HepG2 (cell line): ENCODE results near the gene SLC44A4. TPM values are rescaled to one million over a fixed set of nuclear protein-coding genes. Genes with fewer than 3 reads are reported as not detected.
A peak's percentile ranks its signal among the peaks of the same experiment; 100 is the strongest.

Experiments used
- ARNTL ChIP-seq: sonication (generic); formaldehyde crosslinking; IDR thresholded peaks from 2 replicates; pipeline ENCODE4 v1.4.0; 2020; ENCODE audit warnings: mild to moderate bottlenecking, missing genetic modification reagents
- CBX5 ChIP-seq: sonication (generic); formaldehyde crosslinking; IDR thresholded peaks from 2 replicates; pipeline ENCODE4 v1.4.0; 2020; ENCODE audit warnings: missing genetic modification reagents, borderline replicate concordance
- CENPT ChIP-seq: sonication (generic); formaldehyde crosslinking; IDR thresholded peaks from 2 replicates; pipeline ENCODE4 v1.8.0; 2022; ENCODE audit warnings: low read depth, mild to moderate bottlenecking, moderate library complexity, missing genetic modification reagents
- IKZF1 ChIP-seq: fragments of 450-650 bp; IDR thresholded peaks from 2 replicates; pipeline ENCODE4 v1.7.1; 2016
- KDM5B ChIP-seq: sonication (generic); formaldehyde crosslinking; IDR thresholded peaks from 2 replicates; pipeline ENCODE4 v1.4.0; 2020; ENCODE audit warnings: missing genetic modification reagents, mild to moderate bottlenecking, borderline replicate concordance
- MTF2 ChIP-seq: sonication (generic); formaldehyde crosslinking; IDR thresholded peaks from 2 replicates; pipeline ENCODE4 v1.5.0; 2020; ENCODE audit warnings: missing genetic modification reagents, borderline replicate concordance
- NR2F2 ChIP-seq: IDR thresholded peaks from 2 replicates; pipeline ENCODE4 v1.6.1; 2012; ENCODE audit warnings: low read depth, inconsistent platforms, borderline replicate concordance
- PRMT3 ChIP-seq: sonication (generic); formaldehyde crosslinking; IDR thresholded peaks from 2 replicates; pipeline ENCODE4 v1.8.1; 2022; ENCODE audit warnings: low read depth, mild to moderate bottlenecking, moderate library complexity, missing genetic modification reagents, borderline replicate concordance
- PTBP1 ChIP-seq: fragments of 200-400 bp; formaldehyde crosslinking; IDR thresholded peaks from 2 replicates; pipeline ENCODE4 v1.6.1; 2018; ENCODE audit warnings: low read length, low read depth; ENCODE audit not compliant: poor library complexity, severe bottlenecking
- RCOR2 ChIP-seq: IDR thresholded peaks from 2 replicates; pipeline ENCODE4 v1.6.1; 2016; ENCODE audit warnings: missing biosample characterization, missing genetic modification reagents
- SRSF1 ChIP-seq: fragments of 200-400 bp; formaldehyde crosslinking; optimal IDR thresholded peaks from 2 replicates; pipeline ENCODE3; 2017; ENCODE audit warnings: mild to moderate bottlenecking, low read depth, low read length, moderate library complexity
- YY1 ChIP-seq: IDR thresholded peaks from 2 replicates; pipeline ENCODE4 v1.6.1; 2011; ENCODE audit warnings: low read length, low read depth, moderate library complexity, mild to moderate bottlenecking; ENCODE audit not compliant: insufficient read depth, insufficient replicate concordance
- ZNF251 ChIP-seq: sonication (generic); formaldehyde crosslinking; IDR thresholded peaks from 2 replicates; pipeline ENCODE4 v1.9.0; 2021; ENCODE audit warnings: mild to moderate bottlenecking, missing genetic modification reagents
- ZNF503 ChIP-seq: sonication (generic); formaldehyde crosslinking; IDR thresholded peaks from 2 replicates; pipeline ENCODE4 v1.4.0; 2020; ENCODE audit warnings: missing genetic modification reagents
- ZNF629 ChIP-seq: sonication (generic); formaldehyde crosslinking; conservative IDR thresholded peaks from 2 replicates; pipeline ENCODE4 v1.5.0; 2020; ENCODE audit warnings: missing genetic modification reagents
- ZNF740 ChIP-seq: sonication (generic); formaldehyde crosslinking; IDR thresholded peaks from 2 replicates; pipeline ENCODE4 v1.4.0; 2020; ENCODE audit warnings: missing genetic modification reagents
- ZNF782 ChIP-seq: sonication (generic); formaldehyde crosslinking; IDR thresholded peaks from 2 replicates; pipeline ENCODE4 v1.4.0; 2020; ENCODE audit warnings: missing genetic modification reagents, mild to moderate bottlenecking, borderline replicate concordance
- polyA plus RNA-seq, 8 experiments: library from polyadenylated mRNA; depleted of rRNA in 3 of 8; stranded (reverse) in 7 of 8; unstranded in 1 of 8; fragments of >200 nt; fragmentation: Illumina TruSeq in 4 of 8; extraction: Trizol in 4 of 8; gene quantifications; 2 replicates each; pipeline versions ENCODE4 v1.2.1 to v1.2.3, GENCODE V29; 2011 to 2016; ENCODE audit warnings: low read depth in 4 of 8, missing spikeins in 1 of 8, mixed read lengths in 1 of 8; ENCODE audit not compliant: insufficient read depth in 1 of 8
- total RNA-seq, 5 experiments: library from RNA; depleted of rRNA; stranded (reverse); fragments of >200 nt; fragmentation: Illumina TruSeq; extraction: Trizol; gene quantifications; 2 replicates each; pipeline ENCODE4 v1.2.3, GENCODE V29; 2016; ENCODE audit warnings: low read depth in 1 of 5
- TF ChIP-seq, protein P1 (sequence below): sonication (generic); formaldehyde crosslinking; IDR thresholded peaks from 2 replicates; pipeline ENCODE4 v1.9.0; 2021; ENCODE audit warnings: missing genetic modification reagents, borderline replicate concordance
- TF ChIP-seq, protein P2 (sequence below): sonication (generic); formaldehyde crosslinking; IDR thresholded peaks from 2 replicates; pipeline ENCODE4 v1.5.0; 2020; ENCODE audit warnings: missing genetic modification reagents
- TF ChIP-seq, protein P3 (sequence below): sonication (generic); formaldehyde crosslinking; IDR thresholded peaks from 2 replicates; pipeline ENCODE4 v1.4.0; 2020; ENCODE audit warnings: missing genetic modification reagents, borderline replicate concordance

SLC44A4 gene
- total and polyA plus RNA-seq, 2 of the 13 experiments (the other 11 are each of a cell fraction or from before 2014, with no cell fraction given), result 3.5 to 5.9 TPM

DNA sequence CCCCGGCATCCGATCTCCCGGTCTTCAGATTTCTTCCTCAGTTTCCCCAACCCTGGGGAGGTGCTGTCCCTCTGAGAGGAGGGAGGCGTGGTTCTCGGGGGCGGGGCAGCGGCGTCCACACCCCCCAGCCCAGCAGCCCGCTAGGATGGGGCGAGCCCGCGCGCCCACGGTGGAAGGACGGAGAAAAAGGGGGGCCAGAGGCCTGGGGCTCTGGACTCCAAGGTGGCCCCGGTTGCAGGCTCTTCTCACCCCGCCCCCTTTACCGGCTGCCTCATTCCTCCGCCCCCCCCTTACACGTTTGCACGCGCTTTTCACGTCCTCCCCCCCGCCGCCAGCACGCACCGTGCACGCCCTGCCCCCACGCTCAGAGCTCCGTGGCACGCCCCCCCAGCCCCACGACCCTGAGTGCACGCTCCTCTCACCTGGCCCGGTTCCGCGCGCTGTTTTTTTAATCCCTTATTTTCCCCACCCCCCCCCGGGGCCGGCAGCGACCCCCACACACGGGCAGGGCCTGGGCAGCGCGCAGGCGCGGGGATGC is 22.7 kb upstream of the SLC44A4 start (continued):
- TF ChIP-seq PTBP1, result no peak
- peak; percentile 87 for TF ChIP-seq ZNF740
- TF ChIP-seq NR2F2, result no peak
- no peak for TF ChIP-seq ZNF251
- no peak for TF ChIP-seq PRMT3
- peak; percentile 32; the same call in 1 of the 2 replicates for TF ChIP-seq ZNF782 (CRISPR knock-in tag)
- no peak for TF ChIP-seq RCOR2 (CRISPR knock-in tag)
- TF ChIP-seq CENPT, result no peak
- no peak for TF ChIP-seq IKZF1
- 0 out of 2 replicates have a peak, but pooled peaks have one; percentile 3 for TF ChIP-seq ZNF629 (CRISPR knock-in tag)
- TF ChIP-seq, protein P1, sequence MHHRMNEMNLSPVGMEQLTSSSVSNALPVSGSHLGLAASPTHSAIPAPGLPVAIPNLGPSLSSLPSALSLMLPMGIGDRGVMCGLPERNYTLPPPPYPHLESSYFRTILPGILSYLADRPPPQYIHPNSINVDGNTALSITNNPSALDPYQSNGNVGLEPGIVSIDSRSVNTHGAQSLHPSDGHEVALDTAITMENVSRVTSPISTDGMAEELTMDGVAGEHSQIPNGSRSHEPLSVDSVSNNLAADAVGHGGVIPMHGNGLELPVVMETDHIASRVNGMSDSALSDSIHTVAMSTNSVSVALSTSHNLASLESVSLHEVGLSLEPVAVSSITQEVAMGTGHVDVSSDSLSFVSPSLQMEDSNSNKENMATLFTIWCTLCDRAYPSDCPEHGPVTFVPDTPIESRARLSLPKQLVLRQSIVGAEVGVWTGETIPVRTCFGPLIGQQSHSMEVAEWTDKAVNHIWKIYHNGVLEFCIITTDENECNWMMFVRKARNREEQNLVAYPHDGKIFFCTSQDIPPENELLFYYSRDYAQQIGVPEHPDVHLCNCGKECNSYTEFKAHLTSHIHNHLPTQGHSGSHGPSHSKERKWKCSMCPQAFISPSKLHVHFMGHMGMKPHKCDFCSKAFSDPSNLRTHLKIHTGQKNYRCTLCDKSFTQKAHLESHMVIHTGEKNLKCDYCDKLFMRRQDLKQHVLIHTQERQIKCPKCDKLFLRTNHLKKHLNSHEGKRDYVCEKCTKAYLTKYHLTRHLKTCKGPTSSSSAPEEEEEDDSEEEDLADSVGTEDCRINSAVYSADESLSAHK, result no peak
- TF ChIP-seq, protein P2, sequence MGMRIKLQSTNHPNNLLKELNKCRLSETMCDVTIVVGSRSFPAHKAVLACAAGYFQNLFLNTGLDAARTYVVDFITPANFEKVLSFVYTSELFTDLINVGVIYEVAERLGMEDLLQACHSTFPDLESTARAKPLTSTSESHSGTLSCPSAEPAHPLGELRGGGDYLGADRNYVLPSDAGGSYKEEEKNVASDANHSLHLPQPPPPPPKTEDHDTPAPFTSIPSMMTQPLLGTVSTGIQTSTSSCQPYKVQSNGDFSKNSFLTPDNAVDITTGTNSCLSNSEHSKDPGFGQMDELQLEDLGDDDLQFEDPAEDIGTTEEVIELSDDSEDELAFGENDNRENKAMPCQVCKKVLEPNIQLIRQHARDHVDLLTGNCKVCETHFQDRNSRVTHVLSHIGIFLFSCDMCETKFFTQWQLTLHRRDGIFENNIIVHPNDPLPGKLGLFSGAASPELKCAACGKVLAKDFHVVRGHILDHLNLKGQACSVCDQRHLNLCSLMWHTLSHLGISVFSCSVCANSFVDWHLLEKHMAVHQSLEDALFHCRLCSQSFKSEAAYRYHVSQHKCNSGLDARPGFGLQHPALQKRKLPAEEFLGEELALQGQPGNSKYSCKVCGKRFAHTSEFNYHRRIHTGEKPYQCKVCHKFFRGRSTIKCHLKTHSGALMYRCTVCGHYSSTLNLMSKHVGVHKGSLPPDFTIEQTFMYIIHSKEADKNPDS (CRISPR knock-in tag), result no peak; the same call in 1 of the 2 replicates
- no peak for TF ChIP-seq ZNF503 (CRISPR knock-in tag)
- no peak for TF ChIP-seq MTF2 (CRISPR knock-in tag)
- no peak for TF ChIP-seq SRSF1
- 0 out of 2 replicates have a peak, but pooled peaks have one; percentile 29 for TF ChIP-seq ARNTL (CRISPR knock-in tag)
- TF ChIP-seq, protein P3, sequence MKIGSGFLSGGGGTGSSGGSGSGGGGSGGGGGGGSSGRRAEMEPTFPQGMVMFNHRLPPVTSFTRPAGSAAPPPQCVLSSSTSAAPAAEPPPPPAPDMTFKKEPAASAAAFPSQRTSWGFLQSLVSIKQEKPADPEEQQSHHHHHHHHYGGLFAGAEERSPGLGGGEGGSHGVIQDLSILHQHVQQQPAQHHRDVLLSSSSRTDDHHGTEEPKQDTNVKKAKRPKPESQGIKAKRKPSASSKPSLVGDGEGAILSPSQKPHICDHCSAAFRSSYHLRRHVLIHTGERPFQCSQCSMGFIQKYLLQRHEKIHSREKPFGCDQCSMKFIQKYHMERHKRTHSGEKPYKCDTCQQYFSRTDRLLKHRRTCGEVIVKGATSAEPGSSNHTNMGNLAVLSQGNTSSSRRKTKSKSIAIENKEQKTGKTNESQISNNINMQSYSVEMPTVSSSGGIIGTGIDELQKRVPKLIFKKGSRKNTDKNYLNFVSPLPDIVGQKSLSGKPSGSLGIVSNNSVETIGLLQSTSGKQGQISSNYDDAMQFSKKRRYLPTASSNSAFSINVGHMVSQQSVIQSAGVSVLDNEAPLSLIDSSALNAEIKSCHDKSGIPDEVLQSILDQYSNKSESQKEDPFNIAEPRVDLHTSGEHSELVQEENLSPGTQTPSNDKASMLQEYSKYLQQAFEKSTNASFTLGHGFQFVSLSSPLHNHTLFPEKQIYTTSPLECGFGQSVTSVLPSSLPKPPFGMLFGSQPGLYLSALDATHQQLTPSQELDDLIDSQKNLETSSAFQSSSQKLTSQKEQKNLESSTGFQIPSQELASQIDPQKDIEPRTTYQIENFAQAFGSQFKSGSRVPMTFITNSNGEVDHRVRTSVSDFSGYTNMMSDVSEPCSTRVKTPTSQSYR (CRISPR knock-in tag), result peak; percentile 67; the same call in 1 of the 2 replicates
- no peak for TF ChIP-seq YY1
- TF ChIP-seq KDM5B, result peak; percentile 45; the same call in 1 of the 2 replicates
- no peak for TF ChIP-seq CBX5 (CRISPR knock-in tag)
